ENCODE data around the gene NCKIPSD. TPM values are rescaled to one million over a fixed set of nuclear protein-coding genes. Genes with fewer than 3 reads are reported as not detected.

The NCKIPSD gene
- total RNA-seq, 1 experiment from 2014 or later, result 26.9 TPM

DNA sequence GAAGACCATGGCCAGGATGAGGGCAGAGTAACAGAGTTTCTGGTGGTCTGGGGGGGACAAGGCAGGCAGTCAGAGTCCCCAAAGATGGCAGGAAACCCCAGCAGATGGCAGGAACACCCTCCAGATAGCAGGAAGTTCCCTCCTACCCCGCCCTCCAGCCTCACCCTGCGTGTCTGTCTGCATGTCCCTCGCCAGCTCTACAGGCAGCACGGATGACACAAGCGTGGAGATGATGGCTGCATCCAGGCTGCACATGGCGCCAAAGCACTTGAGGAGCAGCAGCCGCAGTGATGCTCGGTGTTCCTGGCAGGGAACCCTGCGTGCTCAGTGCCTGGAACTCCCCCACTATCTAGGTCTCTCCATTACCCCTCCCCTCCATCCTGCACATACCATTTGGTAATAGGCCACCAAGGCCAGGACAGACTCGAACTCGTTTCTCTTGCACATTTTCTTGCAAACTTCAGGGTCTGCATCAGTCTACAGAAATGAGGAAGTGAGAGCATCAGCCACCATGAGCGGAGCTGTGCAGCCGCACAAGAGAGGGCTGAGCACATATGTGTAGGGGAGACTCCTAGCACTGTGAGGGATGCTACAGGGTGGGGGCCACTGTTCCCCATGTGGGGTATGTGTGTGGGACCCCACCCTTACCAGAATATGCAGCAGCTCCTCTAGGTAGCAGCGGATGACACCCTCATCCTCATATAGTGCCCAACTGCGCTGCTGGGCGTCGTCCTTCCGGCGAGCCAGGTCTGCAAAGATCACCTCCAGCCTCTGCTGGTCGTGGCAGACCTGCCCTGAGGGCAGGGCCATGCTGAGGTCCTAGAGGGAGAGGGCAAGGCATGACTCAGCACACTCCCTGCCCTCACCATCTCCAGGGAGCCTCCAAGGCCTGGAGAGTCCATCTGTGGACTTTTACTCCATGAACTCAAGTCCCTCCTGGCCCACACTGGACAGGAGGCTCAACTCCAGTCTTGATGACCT is 6.0 kb downstream of the NCKIPSD start:
- intact Hi-C loops (cut with micrococcal nuclease; ENCODE audit: unreplicated experiment), result no loop called here
- H3K4me3 Mint-ChIP-seq (ENCODE audit: low read depth, unreplicated experiment), result no peak overlapping the region
- BruUV-seq (replicated peaks), result no TSS peak
- peaks cover 40% of the 10 kb centered on the region for H3K36me3 Mint-ChIP-seq (ENCODE audit: insufficient read depth, unreplicated experiment)
- H3K9me3 Mint-ChIP-seq (ENCODE audit: low read depth, unreplicated experiment), result no peaks in the 10 kb centered on the region
- CTCF ChIA-PET, result no interaction called here
- peaks cover 26% of the 10 kb centered on the region for H3K4me1 Mint-ChIP-seq (ENCODE audit: low read depth, unreplicated experiment)
- no peak overlapping the region for H3K27ac Mint-ChIP-seq (ENCODE audit: unreplicated experiment)
- no peaks in the 10 kb centered on the region for H3K27me3 Mint-ChIP-seq (ENCODE audit: unreplicated experiment)
- TF ChIP-seq, protein P1, sequence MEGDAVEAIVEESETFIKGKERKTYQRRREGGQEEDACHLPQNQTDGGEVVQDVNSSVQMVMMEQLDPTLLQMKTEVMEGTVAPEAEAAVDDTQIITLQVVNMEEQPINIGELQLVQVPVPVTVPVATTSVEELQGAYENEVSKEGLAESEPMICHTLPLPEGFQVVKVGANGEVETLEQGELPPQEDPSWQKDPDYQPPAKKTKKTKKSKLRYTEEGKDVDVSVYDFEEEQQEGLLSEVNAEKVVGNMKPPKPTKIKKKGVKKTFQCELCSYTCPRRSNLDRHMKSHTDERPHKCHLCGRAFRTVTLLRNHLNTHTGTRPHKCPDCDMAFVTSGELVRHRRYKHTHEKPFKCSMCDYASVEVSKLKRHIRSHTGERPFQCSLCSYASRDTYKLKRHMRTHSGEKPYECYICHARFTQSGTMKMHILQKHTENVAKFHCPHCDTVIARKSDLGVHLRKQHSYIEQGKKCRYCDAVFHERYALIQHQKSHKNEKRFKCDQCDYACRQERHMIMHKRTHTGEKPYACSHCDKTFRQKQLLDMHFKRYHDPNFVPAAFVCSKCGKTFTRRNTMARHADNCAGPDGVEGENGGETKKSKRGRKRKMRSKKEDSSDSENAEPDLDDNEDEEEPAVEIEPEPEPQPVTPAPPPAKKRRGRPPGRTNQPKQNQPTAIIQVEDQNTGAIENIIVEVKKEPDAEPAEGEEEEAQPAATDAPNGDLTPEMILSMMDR (IDR thresholded peaks at IDR 0.05; ENCODE audit: unreplicated experiment), result no peak
- DNase-seq, result no peak

DNA sequence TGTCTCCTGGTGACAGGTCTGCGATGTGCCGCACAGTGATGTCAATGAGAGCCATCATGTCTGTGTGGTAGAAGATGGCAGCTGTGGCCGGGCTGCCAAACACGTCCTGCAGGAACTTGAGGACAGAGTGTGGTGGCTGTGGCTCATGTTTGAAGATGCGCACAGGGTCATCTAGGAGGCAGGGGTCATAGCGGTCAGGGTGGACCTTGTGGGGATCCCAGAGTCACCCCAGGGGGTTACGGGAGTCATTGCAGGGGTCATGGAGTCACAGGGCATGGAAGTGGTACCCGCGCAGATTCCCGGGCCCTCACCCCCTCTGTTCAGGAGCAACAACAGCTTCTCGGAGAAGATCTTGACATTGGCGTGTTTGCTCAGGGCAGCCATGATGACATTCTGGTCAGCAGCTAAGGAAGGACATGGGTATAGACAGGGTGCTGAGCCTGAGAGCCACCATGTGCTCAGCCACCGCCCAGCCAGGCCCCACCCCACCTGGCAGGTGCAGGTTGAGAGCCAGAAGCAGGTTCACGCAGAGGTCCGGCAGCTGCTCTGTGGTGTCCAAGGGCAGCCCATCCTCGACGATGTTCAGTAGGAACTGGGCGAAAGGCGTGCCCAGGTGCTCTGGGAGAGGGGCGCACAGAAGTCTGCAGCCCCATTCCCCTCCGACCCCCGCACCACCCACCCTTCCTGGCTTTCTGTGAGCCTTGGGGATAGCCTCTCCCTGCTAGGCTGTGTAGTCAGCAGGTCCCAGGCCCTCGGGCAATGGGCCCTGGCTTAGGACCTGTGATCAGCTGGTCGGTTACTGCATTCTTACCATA is 6.9 kb downstream of the NCKIPSD start:
- TF ChIP-seq, protein P1 (IDR thresholded peaks at IDR 0.05; ENCODE audit: unreplicated experiment), result no peak
- peaks cover 16% of the 10 kb centered on the region for H3K4me1 Mint-ChIP-seq (ENCODE audit: low read depth, unreplicated experiment)
- no peak overlapping the region for H3K27ac Mint-ChIP-seq (ENCODE audit: unreplicated experiment)
- H3K36me3 Mint-ChIP-seq (ENCODE audit: insufficient read depth, unreplicated experiment), result peaks cover 37% of the 10 kb centered on the region
- no peaks in the 10 kb centered on the region for H3K9me3 Mint-ChIP-seq (ENCODE audit: low read depth, unreplicated experiment)
- no peak overlapping the region for H3K4me3 Mint-ChIP-seq (ENCODE audit: low read depth, unreplicated experiment)
- CTCF ChIA-PET, result no interaction called here
- no peak for DNase-seq
- intact Hi-C loops (cut with micrococcal nuclease; ENCODE audit: unreplicated experiment), result no loop called here
- BruUV-seq (replicated peaks), result no TSS peak
- no peaks in the 10 kb centered on the region for H3K27me3 Mint-ChIP-seq (ENCODE audit: unreplicated experiment)

DNA sequence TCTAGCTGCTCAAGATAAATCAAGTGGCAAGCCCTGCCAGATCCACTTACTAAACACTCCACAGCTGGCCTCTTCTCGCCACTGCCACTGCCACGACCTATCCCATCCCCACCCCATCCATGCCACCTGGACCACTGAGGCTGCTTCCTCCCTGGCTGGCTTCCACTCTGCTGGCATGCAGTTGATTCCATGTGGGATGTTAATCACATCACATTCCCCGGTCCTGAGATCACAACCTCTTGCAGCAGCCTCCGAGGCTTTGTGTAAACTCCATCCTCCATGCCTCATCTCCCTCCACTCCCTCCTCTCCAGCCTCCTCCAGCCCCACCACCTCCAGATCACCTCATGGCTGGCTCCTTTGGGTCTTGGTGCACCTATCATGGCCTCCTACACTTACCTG is 7.7 kb downstream of the NCKIPSD start:
- no peaks in the 10 kb centered on the region for H3K27me3 Mint-ChIP-seq (ENCODE audit: unreplicated experiment)
- no TSS peak for BruUV-seq (replicated peaks)
- peaks cover 37% of the 10 kb centered on the region for H3K36me3 Mint-ChIP-seq (ENCODE audit: insufficient read depth, unreplicated experiment)
- H3K9me3 Mint-ChIP-seq (ENCODE audit: low read depth, unreplicated experiment), result no peaks in the 10 kb centered on the region
- peaks cover 9% of the 10 kb centered on the region for H3K4me1 Mint-ChIP-seq (ENCODE audit: low read depth, unreplicated experiment)
- no peak overlapping the region for H3K4me3 Mint-ChIP-seq (ENCODE audit: low read depth, unreplicated experiment)
- DNase-seq, result no peak
- no peak overlapping the region for H3K27ac Mint-ChIP-seq (ENCODE audit: unreplicated experiment)
- CTCF ChIA-PET, result no interaction called here
- intact Hi-C loops (cut with micrococcal nuclease; ENCODE audit: unreplicated experiment), result no loop called here
- TF ChIP-seq, protein P1 (IDR thresholded peaks at IDR 0.05; ENCODE audit: unreplicated experiment), result no peak

DNA sequence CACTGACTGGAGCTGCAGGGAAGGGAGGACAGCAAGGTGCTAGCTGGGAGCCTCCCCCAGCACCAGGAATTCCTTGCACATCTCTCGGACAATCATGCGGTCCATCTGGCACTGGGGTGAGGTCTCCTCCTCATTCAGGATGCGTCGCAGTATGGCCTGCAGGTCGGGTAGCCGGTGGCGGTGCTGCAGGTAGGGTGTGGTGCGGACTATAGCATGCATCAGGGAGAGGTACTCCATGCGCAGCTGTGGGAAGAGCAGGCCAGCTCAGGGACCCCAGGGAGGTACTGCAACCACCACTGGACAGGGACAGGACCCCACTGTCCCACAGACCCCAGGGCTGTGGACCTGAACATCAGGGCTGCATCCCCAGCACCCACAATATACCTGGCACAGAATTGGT is 11.2 kb downstream of the NCKIPSD start:
- intact Hi-C loops (cut with micrococcal nuclease; ENCODE audit: unreplicated experiment), result no loop called here
- TF ChIP-seq, protein P1 (IDR thresholded peaks at IDR 0.05; ENCODE audit: unreplicated experiment), result no peak
- Mint-ChIP-seq H3K9me3 (ENCODE audit: low read depth, unreplicated experiment) (no peaks in the 10 kb centered on the region), H3K27me3 (ENCODE audit: unreplicated experiment) (no peaks in the 10 kb centered on the region), H3K4me1 (ENCODE audit: low read depth, unreplicated experiment) (no peaks in the 10 kb centered on the region), H3K27ac (ENCODE audit: unreplicated experiment) (no peak overlapping the region), H3K36me3 (ENCODE audit: insufficient read depth, unreplicated experiment) (peaks cover 26% of the 10 kb centered on the region), H3K4me3 (ENCODE audit: low read depth, unreplicated experiment) (no peak overlapping the region)
- CTCF ChIA-PET, result interaction anchor here (0.8 kb wide), 1 partner anchor 10 kb away, joined by 3 read pairs; no protein-coding TSS in a partner anchor
- DNase-seq, result no peak
- no TSS peak for BruUV-seq (replicated peaks)

Measured in Calu3 (cell line).